HG03097 (cell line): ENCODE data around the gene NGDN.

Experiments used
- ATAC-seq: cut with Tn5 transposase; IDR thresholded peaks from one replicate; pipeline ENCODE4 v1.9.1; 2021; ENCODE audit not compliant: unreplicated experiment, low FRiP score

The NGDN gene

DNA sequence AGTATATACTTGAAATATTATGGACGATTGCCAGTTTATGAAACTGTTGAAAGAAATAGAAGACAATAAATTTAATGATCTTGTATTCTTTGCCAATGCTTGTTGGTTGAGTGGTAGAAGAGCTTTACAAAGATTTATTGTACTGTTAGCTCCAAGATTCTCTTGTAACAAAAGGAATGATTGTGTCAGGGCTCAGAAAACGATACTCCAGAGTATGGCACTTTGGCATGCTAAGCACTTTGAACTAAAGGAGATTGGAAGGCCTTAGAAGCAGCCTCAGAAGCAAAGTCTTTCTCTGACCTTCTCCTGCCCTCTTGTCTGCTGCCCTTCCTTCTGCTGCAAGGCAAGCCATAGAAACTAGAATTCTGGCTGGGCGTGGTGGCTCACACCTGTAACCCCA, 4.2 kb upstream of the NGDN start:
- ATAC-seq, result no peak

DNA sequence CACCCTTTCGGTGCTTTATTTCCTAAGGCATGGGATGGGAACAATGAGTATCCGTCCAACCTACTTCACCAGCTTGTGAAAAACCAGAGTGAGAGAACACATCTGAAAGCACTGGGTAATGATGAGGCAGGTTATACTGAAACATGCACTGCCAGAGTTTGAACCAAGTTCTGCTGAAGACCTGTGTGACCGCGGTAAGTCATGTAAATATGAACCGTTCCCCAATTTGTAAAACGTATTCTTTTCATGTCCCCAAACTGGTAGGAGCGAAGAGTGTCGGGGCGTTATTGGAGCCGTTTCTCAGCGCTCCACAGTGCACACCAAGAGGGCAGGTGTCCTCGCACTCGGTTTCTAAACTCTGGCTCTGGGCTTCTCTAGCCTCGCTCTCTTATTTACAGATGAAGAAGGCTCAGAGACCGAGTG, 788 bp upstream of the NGDN start:
- no peak for ATAC-seq

GRCh38 chr14:23469906-23470403, 452 bp downstream of the NGDN start:
- peak; percentile 3 for ATAC-seq

DNA sequence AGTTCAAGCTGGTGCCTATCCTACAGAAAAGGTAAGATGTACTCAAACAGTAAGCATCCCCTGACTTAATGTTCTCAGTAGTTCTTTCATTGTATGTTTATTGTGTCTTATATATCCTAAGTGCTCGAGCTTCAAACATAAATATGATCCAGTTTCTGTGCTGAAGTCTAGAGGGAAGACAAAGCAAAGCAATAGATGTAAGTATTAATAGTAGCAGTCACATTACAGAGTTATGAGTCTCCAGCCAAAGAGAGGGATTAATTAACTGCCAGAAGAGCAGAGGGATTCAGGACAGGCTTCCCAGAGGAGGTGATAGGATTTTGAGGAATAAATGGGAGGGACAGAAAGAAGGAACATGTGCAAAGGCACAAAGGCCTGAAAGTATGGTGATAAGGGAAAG, 1.4 kb downstream of the NGDN start:
- ATAC-seq, result no peak

- ATAC-seq, result no peak
Observed at GRCh38 chr14:23478109-23478759, 8.7 kb downstream of the NGDN start.

DNA sequence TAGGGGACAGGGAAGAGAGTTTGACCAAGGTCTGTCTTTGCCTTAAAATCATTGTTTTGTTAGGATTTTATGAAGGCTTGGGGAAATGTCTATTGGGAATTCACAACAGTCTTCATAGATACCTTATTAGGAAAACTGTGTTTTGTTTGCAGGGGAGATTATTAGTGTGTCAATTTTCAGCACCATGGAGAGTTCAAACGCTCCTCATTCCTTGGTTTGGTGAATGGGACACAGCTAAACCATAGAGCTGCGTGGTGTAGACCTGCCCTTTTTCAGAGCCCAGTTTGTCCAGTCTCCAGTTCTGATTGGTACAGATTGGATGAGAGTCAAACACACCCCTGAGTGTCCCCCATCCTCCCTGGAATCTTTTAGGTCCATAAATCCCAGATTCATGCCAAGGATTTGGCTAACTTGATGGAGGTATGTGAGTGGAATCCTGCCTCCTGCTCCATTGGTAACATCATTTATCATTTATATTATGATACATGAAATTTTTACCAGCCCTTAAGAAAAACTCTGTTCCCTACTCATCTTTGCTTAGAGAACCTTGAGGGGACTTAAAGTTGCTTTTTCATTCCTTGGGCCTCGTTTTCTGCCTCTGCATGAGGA, 12.0 kb downstream of the NGDN start:
- ATAC-seq, result no peak

GRCh38 chr14:23481979-23482822, 12.7 kb downstream of the NGDN start:
- no peak for ATAC-seq

DNA sequence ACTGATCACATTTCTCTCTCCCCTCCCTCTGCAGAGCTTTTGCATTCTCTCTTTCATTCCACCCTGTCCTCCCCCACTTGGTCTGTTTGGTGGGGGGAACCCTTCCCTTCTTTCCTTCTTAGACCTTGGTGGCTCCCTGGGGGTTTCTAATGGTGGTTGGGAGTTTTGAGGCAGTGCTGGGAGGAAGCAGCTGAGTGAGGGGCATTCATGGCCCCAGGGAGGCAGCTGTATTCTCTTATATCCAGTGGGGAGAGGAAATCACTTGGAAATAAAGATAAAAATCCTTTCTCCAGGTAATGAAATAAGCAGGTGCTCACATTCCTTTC, 13.3 kb downstream of the NGDN start:
- ATAC-seq, result no peak

GRCh38 chr14:23483236-23483854, 13.8 kb downstream of the NGDN start:
- ATAC-seq, result no peak

DNA sequence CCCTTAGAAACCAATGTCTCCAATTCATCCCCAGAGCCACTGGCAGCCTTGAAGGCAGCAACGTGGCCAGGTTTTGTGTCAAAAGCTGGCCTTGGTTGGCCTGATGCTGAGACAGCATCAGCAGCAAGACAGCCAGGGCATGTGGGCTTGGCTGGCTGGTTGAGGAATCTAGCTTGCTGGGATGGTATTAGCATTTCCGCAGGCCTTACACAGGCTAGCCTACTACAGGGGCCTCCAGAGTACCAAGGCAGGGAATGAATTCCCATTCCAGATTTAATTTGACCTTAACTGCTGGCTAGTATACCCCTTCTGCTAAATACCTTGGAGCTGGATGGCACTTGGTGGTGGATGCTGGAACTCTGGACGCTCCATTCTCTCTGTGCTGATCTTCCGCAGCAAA, 15.8 kb downstream of the NGDN start:
- ATAC-seq, result no peak

GRCh38 chr14:23486036-23486435, 16.5 kb downstream of the NGDN start:
- ATAC-seq, result no peak

DNA sequence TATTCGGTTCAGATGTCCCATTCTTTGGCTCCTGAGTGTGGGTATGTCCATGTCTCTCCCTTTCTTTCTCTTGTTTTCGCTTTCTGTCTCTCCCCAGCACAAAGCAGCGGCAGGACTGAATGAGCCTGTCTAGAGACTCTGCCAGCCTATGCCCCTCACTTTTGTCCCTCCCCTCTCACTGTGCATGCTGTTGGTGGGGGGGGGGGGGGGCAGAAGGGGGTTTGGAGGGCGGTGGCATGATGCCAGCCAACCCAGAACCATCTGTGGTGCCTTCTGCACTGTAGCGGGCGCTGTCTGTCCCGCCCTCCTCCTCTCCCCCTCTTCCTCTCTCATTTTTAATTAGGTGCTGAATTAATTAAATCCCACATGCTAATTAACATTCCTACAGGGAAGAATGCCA, 17.7 kb downstream of the NGDN start:
- no peak for ATAC-seq

DNA sequence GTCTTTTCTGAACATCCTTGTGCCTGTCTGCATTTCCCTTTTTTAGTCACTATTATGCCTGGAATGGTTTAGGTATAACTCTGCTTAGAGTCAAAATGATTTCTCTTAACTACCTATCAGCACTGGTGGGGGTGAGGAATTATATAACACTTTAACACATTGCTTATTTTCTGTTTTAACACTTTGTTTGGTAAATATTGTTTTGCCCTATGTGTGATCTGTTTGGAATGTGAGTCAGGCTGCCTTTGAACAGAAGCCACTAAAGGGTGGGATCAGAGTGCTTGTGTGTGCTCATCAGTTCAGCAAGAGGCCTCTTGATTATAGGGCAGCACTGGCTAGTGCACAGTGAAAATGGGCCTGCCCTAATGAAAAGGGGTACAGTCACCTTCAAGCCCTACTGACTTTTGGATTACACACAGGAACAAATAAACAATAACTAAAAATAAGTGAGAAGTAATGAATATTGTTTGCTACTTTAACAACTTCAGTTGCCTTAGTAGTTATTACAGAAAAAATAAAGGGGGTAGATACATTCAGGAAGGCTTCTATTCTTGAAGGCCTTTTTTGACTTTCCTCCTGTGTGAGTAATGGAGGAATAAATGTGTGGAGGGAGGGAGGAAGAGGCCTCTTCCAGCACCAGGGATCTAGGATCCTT, 23.2 kb downstream of the NGDN start:
- no peak for ATAC-seq

GRCh38 chr14:23494223-23494622, 24.7 kb downstream of the NGDN start:
- no peak for ATAC-seq

- no peak for ATAC-seq
Observed at GRCh38 chr14:23512156-23512555, 42.7 kb downstream of the NGDN start.

DNA sequence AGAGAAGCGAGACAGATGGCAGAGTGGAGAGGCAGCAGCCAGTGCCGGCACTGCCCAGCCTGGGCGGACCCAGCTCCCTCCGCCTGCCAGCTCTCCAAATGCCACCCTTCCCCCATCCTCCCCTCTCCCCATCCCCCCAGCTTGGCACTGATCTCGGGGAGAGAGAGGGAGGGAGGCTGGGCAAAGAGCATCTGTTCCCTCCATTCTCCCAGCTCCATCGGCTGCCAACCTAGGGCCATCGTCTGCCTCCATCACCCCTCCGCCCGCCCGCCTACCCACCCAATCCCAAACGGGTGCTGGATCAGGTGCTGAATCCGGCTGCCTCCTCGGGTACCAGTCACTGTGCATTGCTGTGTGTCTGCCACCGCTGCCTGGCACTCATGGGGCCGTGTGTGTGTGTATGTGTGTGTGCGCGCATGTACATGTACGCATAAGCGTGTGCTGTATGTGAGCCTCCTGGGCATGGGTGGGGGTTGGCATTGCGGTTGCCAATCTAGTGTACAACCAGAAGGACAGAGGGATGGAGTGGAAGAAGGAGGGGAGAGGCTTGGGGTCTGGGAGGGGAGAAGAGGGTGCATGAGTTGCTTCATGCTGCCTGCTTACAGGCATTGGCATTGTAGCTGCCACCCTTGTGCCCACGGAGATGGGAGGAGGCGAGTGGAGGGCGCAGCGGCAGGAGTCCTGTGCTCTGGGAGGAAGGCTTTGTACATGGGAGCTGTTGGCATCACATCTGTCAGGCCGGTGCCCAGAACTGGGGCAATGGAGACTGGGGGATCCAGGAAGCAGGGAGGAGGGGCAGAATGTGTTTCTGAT, 43.7 kb downstream of the NGDN start:
- ATAC-seq, result no peak

- no peak for ATAC-seq
Observed at GRCh38 chr14:23513818-23514643, 44.5 kb downstream of the NGDN start.

DNA sequence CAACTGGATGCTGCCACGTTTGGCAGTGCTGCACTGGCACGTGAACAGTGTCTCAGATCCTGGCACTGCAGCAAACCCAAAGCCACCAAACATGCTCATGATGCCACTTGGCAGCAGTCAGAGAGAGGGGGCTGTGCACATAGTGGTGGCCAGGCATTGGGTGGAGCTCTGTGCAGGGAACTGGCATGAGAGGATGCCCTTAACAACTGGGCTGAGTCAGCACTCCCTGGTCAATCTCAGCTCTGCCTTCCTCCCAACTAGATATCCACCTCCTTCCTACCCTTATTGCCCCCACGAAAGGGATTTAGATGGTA, 45.1 kb downstream of the NGDN start:
- no peak for ATAC-seq

- no peak for ATAC-seq
Observed at GRCh38 chr14:23517650-23518326, 48.3 kb downstream of the NGDN start.
